ENCODE measurements around the gene PNRC1.

PNRC1 gene

GRCh38 chr6:89079511-89080234 lies 878 bp upstream of the PNRC1 start:
- Histone ChIP-seq H3K27me3 (ENCODE audit: insufficient read depth, low read length, poor library complexity, severe bottlenecking) (peaks cover 5% of the 10 kb centered on the region), H3K9me3 (ENCODE audit: insufficient read depth, low read depth, low read length) (no peaks in the 10 kb centered on the region), H3K9me2 (replicated peaks; ENCODE audit: low read depth, low read length) (no peaks in the 10 kb centered on the region), H3F3A (ENCODE audit: low read depth) (peaks cover 6% of the 10 kb centered on the region; the same call in 1 of the 2 replicates), H3K79me2 (ENCODE audit: insufficient read depth, low read length) (peaks cover 37% of the 10 kb centered on the region), H3K4me2 (ENCODE audit: low read depth, low read length, poor library complexity, severe bottlenecking) (peak overlapping the region; percentile 97), H4K20me1 (ENCODE audit: insufficient read depth, low read length, poor library complexity, severe bottlenecking) (peaks cover 30% of the 10 kb centered on the region), H3K4me3 (ENCODE audit: low read length, poor library complexity, severe bottlenecking) (peak overlapping the region; percentile 91), H3K4me1 (ENCODE audit: insufficient read depth, low read length, poor library complexity, severe bottlenecking) (peaks cover 18% of the 10 kb centered on the region), H2AFZ (ENCODE audit: low read length) (peak overlapping the region; percentile 93), H3K36me3 (ENCODE audit: insufficient read depth, low read length) (peaks cover 14% of the 10 kb centered on the region; the same call in 1 of the 2 replicates), H3K9ac (ENCODE audit: low read depth, low read length, poor library complexity, severe bottlenecking) (peak overlapping the region; percentile 99)
- TF ChIP-seq, protein P1, sequence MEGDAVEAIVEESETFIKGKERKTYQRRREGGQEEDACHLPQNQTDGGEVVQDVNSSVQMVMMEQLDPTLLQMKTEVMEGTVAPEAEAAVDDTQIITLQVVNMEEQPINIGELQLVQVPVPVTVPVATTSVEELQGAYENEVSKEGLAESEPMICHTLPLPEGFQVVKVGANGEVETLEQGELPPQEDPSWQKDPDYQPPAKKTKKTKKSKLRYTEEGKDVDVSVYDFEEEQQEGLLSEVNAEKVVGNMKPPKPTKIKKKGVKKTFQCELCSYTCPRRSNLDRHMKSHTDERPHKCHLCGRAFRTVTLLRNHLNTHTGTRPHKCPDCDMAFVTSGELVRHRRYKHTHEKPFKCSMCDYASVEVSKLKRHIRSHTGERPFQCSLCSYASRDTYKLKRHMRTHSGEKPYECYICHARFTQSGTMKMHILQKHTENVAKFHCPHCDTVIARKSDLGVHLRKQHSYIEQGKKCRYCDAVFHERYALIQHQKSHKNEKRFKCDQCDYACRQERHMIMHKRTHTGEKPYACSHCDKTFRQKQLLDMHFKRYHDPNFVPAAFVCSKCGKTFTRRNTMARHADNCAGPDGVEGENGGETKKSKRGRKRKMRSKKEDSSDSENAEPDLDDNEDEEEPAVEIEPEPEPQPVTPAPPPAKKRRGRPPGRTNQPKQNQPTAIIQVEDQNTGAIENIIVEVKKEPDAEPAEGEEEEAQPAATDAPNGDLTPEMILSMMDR (conservative IDR thresholded peaks at IDR 0.05; ENCODE audit: low read length): no peak
- TF ChIP-seq EZH2phosphoT487 (IDR thresholded peaks at IDR 0.05; ENCODE audit: borderline replicate concordance): no peak

DNA sequence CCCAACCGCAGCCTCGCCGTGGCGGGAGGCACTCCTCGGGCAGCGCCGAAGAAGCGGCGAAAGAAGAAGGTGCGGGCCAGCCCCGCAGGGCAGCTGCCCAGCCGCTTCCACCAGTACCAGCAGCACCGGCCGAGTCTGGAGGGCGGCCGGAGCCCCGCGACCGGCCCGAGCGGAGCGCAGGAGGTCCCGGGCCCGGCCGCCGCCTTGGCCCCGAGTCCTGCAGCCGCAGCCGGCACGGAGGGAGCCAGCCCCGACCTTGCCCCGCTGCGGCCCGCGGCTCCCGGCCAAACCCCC lies 525 bp downstream of the PNRC1 start:
- Histone ChIP-seq H3K9me2 (replicated peaks; ENCODE audit: low read depth, low read length) (no peaks in the 10 kb centered on the region), H3K79me2 (ENCODE audit: insufficient read depth, low read length) (peaks cover 51% of the 10 kb centered on the region), H4K20me1 (ENCODE audit: insufficient read depth, low read length, poor library complexity, severe bottlenecking) (peaks cover 41% of the 10 kb centered on the region), H3K9ac (ENCODE audit: low read depth, low read length, poor library complexity, severe bottlenecking) (peak overlapping the region; percentile 99), H3K4me3 (ENCODE audit: low read length, poor library complexity, severe bottlenecking) (peak overlapping the region; percentile 91), H3F3A (ENCODE audit: low read depth) (peaks cover 6% of the 10 kb centered on the region; the same call in 1 of the 2 replicates), H3K27me3 (ENCODE audit: insufficient read depth, low read length, poor library complexity, severe bottlenecking) (peaks cover 5% of the 10 kb centered on the region), H2AFZ (ENCODE audit: low read length) (no peak overlapping the region), H3K9me3 (ENCODE audit: insufficient read depth, low read depth, low read length) (no peaks in the 10 kb centered on the region), H3K36me3 (ENCODE audit: insufficient read depth, low read length) (peaks cover 27% of the 10 kb centered on the region), H3K4me1 (ENCODE audit: insufficient read depth, low read length, poor library complexity, severe bottlenecking) (peaks cover 25% of the 10 kb centered on the region), H3K4me2 (ENCODE audit: low read depth, low read length, poor library complexity, severe bottlenecking) (peak overlapping the region; percentile 65)
- TF ChIP-seq, protein P1 (conservative IDR thresholded peaks at IDR 0.05; ENCODE audit: low read length): no peak
- TF ChIP-seq EZH2phosphoT487 (IDR thresholded peaks at IDR 0.05; ENCODE audit: borderline replicate concordance): no peak

DNA sequence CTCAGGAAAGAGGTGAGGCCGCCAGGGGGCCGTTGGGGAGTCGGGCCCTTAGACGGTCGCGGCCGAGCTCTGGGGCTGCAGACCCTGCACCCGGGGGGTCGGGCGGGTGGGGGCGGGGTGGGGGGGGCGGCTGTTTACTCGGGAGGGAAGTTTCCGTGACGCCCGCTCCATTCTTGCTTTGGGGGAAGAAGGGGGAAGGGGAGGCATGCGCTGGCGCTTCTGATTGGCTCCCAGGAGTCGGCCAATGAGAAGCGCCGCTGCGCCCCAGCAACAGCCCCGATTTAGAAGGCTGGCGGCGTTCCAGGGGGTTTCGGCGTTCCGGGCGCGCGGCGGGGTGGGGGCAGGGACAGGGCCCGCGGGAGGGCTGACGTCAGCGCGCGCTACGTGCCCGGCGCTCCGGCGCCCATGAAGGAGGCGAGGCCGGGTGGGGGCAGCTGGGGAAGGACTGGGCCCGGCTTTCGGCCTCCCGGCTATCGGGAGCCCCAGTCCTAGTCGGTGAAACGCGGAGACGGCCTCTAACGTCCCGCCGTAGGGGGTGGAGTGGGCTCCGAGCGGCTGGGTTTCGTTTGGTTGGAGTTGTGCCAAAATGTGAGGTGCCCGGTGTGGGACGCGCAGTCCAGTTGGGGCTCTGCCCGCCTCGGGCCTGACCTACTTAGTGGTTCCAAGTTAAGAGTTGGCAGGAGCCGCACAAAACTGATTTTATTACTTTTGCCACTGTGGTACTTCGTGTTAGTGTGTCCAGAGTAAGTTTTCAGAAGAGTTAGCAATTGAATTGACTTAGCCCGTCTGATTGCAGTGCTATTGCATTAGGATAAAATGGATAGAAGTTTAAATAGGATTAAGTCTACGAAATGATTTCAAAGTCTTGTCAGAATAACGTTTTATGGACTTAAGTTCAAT lies 1.1 kb downstream of the PNRC1 start:
- Histone ChIP-seq H3K27me3 (ENCODE audit: insufficient read depth, low read length, poor library complexity, severe bottlenecking) (peaks cover 5% of the 10 kb centered on the region), H2AFZ (ENCODE audit: low read length) (peak overlapping the region; percentile 77; the same call in 1 of the 2 replicates), H3F3A (ENCODE audit: low read depth) (peaks cover 6% of the 10 kb centered on the region; the same call in 1 of the 2 replicates), H3K9me3 (ENCODE audit: insufficient read depth, low read depth, low read length) (no peaks in the 10 kb centered on the region), H3K4me1 (ENCODE audit: insufficient read depth, low read length, poor library complexity, severe bottlenecking) (peaks cover 25% of the 10 kb centered on the region), H3K36me3 (ENCODE audit: insufficient read depth, low read length) (peaks cover 27% of the 10 kb centered on the region), H3K9ac (ENCODE audit: low read depth, low read length, poor library complexity, severe bottlenecking) (peak overlapping the region; percentile 99), H3K4me3 (ENCODE audit: low read length, poor library complexity, severe bottlenecking) (peak overlapping the region; percentile 96), H4K20me1 (ENCODE audit: insufficient read depth, low read length, poor library complexity, severe bottlenecking) (peaks cover 41% of the 10 kb centered on the region), H3K9me2 (replicated peaks; ENCODE audit: low read depth, low read length) (no peaks in the 10 kb centered on the region), H3K4me2 (ENCODE audit: low read depth, low read length, poor library complexity, severe bottlenecking) (peak overlapping the region; percentile 84), H3K79me2 (ENCODE audit: insufficient read depth, low read length) (peaks cover 56% of the 10 kb centered on the region)
- no peak for TF ChIP-seq EZH2phosphoT487 (IDR thresholded peaks at IDR 0.05; ENCODE audit: borderline replicate concordance)
- TF ChIP-seq, protein P1 (conservative IDR thresholded peaks at IDR 0.05; ENCODE audit: low read length): no peak
